Tongue (tissue), 2 donors: ENCODE data around the gene CPSF2. TPM values are rescaled to one million over a fixed set of nuclear protein-coding genes. Genes with fewer than 3 reads are reported as not detected.

Experiments
- DNase-seq: peaks from one replicate; pipeline ENCODE4 v3.0.0-alpha.2; 2015
- total RNA-seq: library from RNA; depleted of rRNA; stranded (reverse); fragments of >200 nt; gene quantifications from one replicate; pipeline ENCODE4 v1.2.3, GENCODE V29; 2014

CPSF2 gene
- total RNA-seq: 36.5 TPM

DNA sequence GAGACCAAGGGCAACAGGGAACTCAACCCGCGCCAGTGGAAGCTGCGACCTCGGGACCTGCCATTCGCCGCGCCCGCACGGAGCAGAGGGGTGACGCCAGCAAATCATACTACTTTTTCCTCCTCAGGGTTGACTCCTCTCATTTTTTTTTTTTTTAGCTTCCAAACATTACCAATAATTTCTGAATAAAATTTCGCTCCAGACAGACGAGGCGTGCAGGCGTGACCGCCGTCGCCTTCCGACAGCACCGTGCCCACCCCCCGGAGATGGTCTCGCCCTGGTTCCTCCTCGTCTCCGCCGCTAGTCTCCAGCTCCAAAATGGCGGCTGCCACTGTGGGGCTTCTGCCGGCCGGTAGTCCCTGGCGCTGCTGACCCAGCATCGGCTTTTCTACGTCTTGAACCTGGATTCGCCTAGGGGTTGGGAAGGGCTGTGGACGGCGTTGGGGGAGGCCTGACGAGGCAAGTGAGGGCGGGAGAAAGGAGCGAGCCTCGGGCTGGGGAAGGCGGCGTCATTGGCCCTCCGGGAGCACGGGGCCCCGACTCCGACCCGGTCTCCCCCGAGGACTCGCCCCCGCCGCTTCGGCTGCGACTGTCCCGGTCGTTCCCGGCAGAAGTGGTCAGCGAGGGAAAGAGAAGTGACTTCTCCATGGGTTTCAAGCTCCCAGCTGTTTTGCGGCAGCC lies at the start of gene CPSF2, which contains the start of gene NDUFB1:
Gene CPSF2 (plus strand): TSS at position 300 of the 681 bp plus-strand sequence. CDS start 9,016 bp downstream, outside the sequence.
Gene NDUFB1 (minus strand): TSS at position 37 of the 681 bp plus-strand sequence. CDS start 4,069 bp downstream, outside the sequence.
- DNase-seq: peak; percentile 91

DNA sequence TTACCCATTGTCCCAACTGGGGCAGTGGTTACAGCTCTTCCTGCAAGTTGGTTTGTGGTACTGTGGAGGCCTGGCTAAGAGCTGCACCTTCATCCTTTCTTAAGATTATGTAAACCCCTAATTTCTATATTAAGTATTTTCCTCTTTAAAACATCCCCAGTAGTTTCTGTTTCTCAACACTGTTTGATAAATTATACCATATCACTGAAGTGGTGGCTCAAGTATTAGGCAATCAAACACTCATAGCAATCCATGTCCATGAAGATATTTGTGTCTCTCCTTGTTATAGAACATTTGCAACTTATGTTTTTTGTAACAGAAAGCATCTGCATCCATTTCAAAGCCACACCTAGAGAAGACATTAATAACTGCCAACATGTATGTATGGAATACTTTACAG lies 47.2 kb upstream of the CPSF2 start:
- DNase-seq: no peak

DNA sequence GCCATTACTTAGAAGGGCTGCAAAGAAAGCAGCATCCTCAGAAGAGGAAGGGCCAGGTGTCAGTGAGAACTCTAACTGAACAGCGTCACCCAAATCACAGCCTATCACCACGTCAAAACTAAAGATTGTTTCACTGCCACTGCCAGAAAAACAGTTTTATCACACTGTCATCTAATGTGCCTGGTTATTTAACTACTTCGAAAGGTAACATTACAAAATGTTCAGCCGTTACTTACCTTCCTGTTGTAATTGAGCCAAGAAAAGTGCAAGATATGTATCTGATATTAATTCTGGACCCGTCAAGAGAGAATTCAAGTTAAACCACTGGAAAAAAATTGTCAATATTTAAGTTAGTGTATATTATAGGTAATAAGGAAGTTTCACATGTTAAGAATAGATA lies 33.3 kb upstream of the CPSF2 start:
- DNase-seq: no peak

DNA sequence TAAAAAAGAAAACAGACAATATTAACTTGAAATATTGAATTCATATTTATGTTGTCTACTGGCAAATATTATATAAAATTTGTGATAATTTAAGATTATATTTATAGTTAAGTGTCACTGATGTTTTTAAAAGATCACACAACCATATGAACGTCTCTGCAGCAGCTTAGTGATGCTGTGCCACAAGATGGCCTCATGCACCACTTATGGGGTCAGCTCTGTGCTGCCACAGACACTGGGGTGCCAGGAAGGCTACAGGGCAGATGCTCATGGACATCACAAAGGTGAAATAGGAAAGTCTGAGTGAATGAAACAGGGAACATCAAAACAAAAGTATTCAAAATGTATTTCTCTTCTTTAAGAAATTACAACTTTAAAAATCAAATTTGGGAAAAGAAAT lies 28.4 kb upstream of the CPSF2 start:
- no peak for DNase-seq

DNA sequence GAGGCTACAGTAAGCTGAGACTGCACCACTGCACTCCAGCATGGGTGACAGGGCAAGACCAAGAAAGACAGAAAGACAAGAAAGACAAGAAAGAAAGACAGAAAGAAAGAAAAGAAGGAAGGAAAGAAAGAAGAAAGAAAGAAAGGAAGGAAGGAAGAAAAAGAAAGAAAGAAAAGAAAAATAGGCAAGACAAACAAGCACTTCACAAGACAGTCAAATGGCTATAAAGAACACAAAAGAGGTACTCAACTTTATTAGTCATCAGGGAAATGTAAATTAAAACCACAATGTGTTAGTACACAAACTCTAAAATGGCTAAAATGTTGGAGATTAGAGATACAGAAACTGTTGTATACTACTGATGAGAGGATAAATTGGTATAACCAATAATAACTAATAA lies 22.0 kb upstream of the CPSF2 start:
- no peak for DNase-seq

DNA sequence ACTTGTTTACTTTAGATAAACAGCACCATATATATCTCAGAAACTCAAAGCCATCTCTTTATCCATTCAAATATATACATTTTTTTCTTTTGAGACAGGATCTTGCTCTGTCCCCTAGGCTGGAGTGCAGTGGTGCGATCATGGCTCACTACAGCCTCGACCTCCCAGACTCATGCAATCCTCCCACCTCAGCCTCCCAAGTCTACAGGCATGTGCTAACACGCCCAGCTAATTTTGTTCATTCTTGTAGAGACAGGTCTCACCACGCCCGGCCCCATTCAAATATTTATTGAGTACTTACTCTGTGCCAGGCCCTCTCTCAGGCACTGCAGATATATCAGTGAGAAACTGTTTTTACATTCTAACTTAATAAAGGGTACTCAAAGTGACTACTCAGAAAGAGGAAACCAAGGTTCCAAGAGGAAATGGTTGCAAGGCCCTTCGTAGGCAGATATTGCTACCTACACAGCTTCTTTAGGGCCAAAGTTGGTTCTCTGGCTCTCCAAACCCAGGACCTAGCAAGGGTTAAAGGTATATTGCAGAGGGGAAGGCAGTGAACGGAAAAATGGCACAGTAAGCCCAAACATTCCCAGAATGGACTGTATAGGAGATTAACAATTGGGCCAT lies 18.3 kb upstream of the CPSF2 start:
- DNase-seq: no peak

DNA sequence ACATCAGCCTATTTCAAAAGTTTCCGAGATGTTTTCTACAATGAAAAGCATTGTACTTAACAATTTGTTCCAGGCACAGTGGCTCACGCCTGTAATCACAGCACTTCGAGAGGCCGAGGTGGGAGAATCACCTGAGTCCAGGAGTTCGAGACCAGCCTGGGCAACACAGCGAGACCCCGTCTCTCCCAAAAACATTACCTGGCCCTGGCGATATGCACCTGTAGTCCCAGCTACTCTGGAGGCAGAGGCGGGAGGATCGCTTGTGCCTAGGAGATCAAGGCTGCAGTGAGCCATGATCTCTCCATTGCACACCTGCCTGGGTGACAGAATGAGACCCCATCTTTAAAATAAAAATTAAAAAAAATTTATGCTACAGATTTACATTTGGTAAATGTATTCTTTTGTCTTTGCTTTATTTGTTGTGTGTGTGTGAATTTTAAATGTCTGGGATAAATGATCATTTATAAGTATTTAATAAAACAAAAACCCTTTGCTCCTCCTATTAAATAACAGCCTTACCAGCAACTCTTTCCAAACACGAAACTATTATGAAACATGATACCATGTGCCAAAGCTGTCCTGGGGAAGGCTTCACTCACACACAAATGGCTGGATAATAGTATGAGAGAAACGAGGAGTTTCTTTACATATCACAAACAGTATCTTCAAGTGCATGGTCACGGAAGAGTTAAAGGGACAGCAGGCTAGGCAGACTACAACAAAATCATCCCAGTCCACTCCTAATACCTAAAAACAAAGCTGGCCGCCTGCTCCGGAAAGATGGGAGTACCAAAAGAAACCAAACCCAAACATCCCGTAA lies 16.5 kb upstream of the CPSF2 start:
- no peak for DNase-seq

DNA sequence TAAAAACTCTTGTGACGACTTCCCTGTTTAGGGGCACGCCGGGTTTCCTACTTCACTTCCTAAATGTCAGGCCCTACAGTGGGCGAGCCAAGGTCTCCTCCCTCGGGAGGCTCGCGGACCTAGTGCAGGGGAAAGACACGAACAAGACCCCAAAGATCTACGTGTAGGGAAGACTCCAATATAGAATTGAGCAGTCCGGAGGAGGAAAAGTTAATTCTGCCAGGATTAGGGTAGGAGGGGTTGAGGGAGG lies 16.0 kb upstream of the CPSF2 start:
- no peak for DNase-seq

DNA sequence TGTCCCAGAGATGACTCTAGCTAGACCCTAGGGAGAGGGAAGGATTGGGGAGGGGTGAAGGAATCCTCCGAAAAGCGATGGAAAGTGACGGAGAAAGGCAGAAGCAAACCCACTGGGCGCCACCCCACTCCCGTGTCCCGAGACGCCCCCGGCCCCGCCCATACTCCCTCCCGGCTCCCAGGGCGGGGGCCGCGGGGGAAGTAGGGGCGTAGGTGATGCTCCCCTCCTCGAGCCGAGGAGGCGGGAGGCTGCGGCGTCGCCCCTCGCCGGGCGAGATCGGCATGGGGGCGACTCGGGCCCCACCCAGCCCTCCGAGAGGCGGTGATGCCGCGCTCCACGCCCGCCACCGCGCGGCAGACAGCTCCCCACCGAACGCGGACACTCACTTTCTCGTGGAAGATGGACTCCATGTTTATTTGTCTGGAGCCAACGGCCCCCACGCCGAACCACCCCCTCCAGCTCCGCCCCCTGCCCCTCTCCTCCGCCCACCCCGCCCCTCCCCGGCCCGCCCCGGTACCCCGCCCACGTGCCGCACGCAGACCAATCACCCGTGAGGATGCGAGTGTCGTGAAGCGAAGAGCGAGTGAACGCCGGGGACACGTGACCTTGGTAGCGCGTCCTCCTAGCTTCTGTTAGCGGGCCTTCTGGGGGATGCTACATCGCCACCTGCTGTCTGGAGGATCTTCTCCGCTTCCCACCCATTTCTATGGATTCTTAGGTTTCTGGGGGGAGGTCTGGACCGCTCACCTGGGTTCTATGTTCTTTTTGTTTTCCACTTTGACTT lies 15.4 kb upstream of the CPSF2 start, which contains the start of gene ATXN3:
Gene ATXN3 (minus strand): TSS at position 440 of the 784 bp plus-strand sequence. CDS start 30 bp downstream, at position 410.
- peak; percentile 99 for DNase-seq

DNA sequence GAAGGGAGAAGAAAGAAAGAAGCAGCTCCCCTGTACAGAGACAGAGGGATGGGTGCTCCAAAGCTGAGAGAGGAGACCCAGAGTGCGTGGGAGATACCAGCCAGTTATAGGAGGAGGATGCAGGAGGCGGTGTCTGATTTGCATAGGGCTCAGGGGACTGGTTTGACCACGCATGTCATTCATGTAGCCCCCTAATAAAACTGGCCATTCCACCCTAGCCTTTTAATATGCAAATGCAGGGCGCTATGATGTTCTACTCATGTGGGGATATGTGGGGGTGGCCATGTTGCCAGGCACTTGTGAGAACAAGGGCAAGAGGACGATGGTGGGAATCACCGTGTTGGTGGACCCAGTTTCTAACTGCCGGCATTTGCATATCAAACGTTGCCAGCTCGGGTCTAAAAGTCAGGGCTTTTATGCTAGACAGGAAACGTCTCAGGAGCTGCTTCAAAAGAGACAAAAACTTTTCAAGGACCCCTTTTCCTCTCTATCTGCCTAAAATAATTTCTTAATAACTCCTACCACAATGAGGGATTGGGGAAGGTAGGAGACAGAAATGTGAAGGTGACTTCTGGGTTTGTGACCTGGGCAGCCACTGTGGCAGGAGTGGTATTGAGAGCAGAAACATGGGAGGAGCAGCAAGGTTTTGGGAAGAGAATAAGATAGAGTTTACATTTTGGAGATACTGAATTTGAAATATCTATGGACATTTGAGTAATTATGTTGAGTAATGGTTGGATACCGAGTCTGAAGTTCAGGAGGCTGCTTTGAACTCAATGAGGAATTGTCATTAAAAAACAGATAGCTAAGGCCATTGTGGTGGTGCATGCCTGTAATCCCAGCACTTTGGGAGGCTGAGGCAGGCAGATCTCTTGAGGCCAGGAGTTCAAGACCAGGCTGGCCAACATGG lies 13.2 kb upstream of the CPSF2 start:
- no peak for DNase-seq

DNA sequence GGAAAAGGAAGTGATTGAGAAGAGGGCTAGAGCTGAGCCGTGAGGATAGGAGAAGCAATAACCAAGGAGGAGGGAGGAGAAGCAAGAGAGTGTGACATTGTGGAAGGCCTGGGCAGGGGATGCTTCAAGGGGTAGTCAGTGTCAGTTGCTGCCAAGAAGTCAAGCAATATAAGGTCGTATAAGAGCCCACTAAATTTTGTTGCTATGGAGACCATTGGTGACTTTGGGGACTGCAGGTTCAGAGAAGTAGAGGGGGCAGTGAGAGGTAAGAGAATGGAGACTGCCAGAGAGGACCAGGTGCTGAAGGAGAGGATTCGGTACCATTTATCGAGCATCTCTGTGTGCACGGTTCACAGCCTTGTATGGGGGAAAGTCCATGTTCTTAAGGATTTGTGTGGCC lies 12.3 kb upstream of the CPSF2 start:
- no peak for DNase-seq

DNA sequence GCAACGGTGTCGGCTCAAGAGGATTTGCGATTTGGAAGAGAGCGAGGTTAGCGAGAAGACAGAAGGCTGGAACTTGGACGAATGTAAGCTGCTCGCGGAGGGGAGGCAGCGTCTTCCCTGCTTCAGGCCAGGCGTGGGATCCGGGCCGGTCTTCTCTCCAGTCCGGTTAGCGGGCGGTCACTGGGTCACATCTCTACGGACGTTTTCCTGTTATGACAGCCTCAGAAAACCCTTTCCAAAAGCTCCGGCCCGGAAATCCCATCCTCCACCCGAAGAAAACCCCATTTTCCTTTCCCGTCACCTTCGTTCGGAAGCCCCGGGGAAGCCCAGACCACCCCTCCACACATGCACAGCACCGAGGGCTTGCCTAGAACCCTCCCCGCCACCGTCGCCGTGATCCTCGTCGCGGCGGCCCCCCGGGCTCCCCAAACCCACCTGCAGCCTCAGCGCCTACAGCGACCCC lies 531 bp upstream of the CPSF2 start:
- DNase-seq: no peak

DNA sequence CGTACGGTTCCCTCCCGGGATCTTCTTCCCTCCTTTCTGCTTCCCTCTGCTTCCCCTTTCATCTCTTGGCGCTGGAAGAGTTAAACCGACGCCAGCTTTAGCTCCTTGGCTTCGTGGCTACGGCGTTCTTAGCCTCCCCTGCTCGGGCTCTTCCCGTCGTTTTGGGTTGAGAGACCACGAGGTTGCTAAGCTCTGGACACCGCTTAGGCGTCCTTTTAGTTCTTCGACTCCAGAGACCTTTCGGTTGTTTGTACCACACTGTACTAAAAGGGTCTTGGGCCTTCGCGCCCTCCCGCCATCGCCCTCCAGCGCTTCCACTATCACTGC lies 545 bp downstream of the CPSF2 start:
- peak; percentile 68 for DNase-seq

DNA sequence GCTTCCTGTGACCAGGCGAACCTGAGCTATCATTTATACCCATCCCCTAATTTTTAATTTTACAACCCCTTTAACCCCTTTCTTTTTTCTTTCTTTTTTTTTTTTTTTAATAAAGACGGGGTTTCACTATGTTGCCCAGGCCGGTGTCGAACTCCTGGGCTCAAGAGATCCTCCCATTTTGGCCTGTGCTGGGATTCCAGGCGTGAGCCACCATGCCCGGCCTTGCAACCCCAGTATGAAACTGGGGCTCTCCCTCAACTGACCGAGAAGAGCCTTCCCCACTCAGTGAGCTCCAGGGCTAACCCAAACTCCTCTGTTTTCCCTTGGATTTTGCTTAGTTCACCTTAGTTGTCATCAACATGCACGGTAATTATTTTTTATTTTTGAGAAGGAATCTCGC lies 992 bp downstream of the CPSF2 start:
- DNase-seq: peak; percentile 4

DNA sequence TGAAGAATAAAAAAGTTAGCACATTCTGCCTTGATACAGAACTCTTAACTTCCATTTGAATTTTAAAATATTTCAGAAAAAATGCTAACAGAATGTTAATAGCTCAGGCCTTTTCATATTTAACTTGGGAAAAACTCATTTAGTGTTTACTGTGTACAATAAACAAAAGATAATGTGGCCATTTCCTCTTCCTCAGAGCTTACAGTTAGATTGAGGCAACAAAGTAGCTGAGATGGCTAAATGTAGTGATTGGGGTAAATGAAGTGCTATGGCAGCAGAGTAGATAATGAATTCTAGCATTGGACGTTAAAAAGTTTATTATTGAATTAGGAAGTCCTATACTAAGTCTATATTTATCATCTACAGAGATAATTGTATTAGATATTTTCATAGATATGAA lies 12.7 kb downstream of the CPSF2 start:
- no peak for DNase-seq

DNA sequence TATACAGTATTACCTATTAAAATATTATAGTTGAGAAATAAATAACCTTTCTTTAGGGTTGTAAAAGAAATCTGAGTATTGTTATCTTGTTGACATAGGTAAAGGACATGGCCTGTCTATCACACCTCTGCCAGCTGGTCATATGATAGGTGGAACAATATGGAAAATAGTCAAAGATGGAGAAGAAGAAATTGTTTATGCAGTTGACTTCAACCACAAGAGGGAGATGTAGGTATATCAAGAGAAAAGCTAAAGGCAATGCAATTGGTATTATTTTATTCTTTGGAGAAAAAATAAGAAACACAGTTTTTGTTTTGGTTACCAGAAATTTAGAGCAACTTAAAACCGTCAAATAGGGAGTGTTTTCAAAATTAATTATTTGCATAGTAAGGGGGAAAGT lies 13.5 kb downstream of the CPSF2 start:
- peak; percentile 64 for DNase-seq

DNA sequence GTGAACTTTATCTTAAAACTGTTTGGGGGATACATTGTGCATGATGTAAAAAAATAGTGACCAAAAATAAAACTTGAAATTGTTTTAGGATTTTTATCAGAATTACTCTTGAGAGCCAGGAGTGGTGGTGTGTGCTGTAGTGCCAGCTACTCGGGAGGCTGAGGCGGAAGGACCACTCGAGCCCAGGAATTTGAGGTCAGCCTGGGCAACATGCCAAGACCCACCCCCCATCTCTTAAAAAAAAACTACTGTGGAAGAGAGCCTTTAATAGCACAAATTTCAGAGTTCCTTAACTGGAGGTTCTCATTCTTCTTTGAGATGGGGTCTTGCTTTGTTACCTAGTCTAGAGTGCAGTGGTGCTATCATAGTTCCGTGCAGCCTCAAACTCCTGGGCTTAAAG lies 21.5 kb downstream of the CPSF2 start:
- no peak for DNase-seq

DNA sequence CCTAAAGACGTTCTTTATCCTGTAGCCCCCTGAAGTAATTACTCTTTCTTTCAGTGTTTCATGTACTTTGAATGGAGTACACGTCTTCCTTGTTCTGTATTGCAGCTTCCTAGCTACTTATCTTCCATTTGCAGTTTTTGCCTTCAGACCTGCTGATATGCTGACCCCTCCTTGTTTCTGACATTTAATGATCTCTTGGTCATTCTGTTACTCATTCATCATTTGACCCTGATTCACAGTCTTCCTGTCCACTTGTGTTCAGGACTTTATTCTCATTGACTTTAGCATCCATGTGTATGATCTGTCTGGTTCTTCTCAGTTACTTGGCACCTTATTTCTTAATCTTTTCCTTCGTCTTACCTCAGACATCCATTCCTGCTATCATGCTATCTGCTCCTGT lies 22.2 kb downstream of the CPSF2 start:
- DNase-seq: no peak

DNA sequence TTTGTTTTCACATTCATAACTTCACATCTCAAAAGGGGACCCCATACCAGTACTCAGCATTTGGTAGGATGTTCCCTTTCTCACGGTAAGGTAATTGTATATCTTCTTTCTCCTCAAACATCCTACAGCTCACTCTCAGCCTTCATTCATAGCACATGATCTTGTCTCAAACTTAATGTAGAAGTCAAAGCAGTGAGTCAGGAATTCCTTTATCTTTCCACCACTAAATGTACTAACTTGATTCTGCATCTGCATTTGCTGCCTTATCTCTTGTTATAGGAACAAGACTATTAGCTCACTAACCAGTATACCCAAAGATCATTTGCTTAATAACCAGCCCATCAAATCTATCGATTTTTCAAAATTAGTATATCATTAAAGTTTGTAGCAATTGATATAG lies 22.9 kb downstream of the CPSF2 start:
- no peak for DNase-seq

DNA sequence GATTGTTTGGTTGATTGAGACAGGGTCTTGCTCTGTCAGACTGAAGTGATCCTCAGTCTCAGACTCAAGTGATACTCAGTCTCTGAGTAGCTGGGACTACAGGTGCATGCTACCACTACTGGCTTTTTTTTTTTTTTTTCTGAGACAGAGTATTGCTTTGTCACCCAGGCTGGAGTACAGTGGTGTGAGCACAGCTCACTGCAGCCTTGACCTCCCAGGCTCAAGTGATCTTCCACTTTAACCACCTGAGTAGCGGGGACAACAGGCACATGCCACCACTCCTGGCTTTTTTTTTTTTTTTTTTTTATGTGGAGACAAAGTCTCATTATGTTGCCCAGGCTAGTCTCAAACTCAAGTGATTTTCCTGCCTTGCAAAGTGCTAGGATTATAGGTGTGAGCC lies 31.8 kb downstream of the CPSF2 start:
- no peak for DNase-seq

DNA sequence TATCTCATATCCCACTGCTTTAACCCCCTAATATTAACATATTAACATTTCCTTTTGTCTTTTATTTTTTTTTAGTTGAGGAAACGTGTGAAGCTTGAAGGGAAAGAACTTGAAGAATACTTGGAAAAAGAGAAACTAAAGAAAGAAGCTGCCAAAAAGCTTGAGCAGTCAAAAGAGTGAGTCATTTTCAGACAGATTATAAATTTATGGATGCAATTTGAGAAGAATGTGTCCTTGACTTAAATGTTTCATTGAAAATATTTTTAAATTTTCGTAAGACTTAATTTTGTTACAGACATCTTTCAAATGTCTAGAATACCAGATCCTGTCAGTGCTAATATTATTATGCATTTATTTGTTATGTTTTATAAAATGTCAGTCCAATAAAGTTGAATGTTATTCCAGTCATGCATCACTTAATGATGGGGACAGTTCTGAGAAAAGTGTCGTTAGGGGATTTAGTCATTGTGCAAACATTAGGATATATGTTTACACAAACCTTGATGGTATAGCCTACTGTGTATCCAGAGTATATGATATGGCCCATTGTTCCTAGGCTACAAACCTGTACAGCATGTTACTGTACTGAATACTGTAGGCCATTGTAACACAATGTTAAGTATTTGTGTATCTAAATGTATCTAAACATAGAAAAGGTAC lies 32.6 kb downstream of the CPSF2 start:
- no peak for DNase-seq
